Hypothalamus (tissue), 51 donors: Measurements from ENCODE around the gene NDNF.

ENCODE experiments used
- DNase-seq, 51 donors: peaks; one replicate each; lab custom pipeline; 2025; lab: John Stamatoyannopoulos, UW

Gene NDNF

DNA sequence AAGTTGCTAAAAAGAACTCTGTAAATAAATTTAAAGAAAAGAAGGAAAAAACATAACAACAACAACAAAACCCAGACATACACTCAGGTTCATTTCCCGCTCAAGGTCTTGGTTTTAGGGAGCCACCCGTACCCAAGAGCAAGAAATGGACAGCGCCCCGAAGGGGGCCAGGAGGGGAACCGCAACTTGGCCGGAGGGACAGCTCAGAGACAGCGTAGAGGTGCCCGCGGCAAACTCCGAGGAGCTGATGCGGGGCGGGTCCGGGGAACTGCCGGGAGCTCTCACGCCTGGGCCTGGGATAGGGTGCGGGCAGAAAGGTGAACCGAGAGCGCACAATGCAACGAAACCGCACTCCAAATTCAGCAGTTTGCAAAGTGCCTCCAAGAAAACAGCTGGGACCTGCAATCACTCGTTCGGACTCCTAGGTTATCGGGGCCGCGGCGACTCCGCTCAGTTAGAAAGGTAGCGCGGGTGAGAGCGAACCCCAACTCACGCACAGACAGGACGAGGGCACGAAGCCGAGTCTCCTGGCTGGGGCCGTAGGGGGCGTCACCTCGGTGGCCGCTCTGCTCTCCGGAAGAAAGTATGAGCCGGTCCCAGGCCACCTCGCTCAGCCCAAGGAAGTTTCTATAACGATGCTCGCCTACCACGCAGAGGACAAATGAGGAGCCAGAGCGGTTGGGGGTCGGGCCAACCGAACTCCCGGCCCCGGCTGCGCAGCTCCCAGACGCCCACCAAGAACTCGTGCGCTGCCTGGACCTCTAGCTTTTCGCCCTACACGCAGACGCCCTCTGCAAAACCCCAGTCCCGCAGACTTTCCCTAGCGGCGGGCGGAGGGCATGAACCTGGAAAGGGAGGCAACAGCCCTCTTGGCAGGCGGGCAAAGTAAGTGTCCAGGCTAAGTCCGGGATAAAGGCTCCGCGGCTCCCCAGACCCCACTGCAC lies 1.4 kb downstream of the NDNF start:
- peak in 27 of 51 donors; percentile 2 to 30 (median 11) for DNase-seq

GRCh38 chr4:121070274-121070673 lies 2.1 kb downstream of the NDNF start:
- peak in 1 of 51 donors; percentile 1 for DNase-seq

- no peak for DNase-seq
Measured at GRCh38 chr4:121069430-121069829, 2.9 kb downstream of the NDNF start.

GRCh38 chr4:121064482-121064881 lies 7.9 kb downstream of the NDNF start:
- DNase-seq = no peak

- no peak for DNase-seq
Measured at GRCh38 chr4:121062521-121062920, 9.8 kb downstream of the NDNF start.

- DNase-seq = no peak
Measured at GRCh38 chr4:121061861-121062260, 10.5 kb downstream of the NDNF start.

- no peak for DNase-seq
Measured at GRCh38 chr4:121061215-121061614, 11.1 kb downstream of the NDNF start.

DNA sequence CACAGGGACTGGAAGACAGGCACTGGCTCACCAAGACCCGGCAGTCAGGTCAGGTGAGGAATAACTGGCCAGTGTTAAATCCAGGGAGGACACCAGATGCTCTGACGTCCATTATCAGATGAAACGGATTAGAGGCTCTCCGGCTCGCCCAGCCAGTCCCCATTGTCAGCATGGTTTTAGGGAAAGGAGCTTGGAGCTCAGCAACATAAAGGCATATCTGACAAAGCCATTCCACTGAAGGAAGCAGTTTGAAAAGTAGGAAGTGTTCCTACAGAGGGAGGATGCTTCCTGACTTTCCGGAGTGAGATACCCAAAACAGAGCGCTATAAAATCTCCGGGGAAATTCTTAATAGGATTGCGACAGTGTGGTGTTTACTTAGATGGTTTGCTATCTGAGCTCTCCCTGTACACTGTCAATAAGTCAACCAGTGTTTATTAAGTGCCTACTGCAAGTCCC lies 14.8 kb downstream of the NDNF start:
- DNase-seq = no peak

DNA sequence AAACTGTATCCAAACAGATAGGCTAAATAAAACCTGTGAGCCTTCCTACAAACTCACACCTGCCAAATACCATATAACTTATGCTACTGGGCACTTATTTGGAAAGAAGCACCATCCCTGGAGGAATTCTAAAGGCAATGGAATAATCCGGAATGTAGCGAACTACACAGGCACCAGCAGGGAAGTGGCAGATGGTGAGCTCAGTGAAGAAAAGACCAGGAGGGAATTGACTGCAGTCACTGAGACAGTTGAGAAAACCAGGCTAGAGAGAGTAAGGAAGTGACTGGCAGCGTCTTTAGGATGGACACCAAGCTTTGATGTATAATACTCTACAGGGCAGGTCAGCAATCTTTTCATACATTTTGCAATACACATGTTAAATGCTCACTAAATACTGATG lies 16.3 kb downstream of the NDNF start:
- no peak for DNase-seq

DNA sequence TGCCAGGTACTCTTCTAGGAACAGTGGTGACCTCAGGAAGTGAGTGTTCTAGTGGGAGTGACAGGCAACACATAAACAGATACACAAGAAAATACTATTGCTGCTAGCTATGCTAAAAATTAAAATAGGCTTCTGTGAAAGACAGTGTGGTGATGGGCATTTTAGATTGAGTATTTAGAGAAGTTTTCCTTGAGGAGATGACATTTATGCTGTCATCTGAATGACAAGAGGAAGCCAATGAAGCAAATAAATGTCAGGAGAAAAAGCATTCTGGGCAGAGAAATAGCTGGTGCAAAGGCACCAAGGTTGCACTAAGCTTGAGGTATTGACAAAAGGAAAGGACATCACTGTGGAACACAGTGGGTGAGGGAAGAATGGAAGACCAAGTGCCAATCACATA lies 18.0 kb downstream of the NDNF start:
- no peak for DNase-seq

DNA sequence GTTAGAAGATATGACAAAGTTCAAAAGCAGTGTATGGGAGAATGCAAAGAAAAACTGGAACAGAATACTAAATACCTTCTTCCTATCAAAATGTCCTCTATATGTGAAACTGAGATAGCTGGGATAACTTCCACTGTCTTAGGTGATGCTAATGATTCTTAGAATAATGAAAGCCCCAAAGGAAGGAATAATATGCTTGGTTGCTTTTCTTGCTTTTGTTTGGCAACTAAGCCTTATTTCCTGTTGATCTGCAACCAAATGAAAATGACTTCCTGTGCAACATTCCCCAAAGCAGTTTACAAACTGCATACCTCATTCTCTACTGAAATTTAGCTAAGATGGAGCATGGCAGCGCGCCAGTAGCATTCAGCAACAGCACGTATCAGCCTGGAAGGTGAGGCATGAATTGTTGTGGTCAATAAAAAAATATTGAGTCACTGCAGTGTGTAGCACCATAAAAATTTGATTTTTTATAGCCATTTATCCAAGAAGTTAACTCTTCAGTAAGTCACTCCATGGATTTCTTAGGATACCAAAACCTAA lies 18.7 kb downstream of the NDNF start:
- no peak for DNase-seq

GRCh38 chr4:121050300-121050699 lies 22.0 kb downstream of the NDNF start:
- DNase-seq = no peak

GRCh38 chr4:121049072-121049599 lies 23.2 kb downstream of the NDNF start:
- DNase-seq = no peak

- no peak for DNase-seq
Measured at GRCh38 chr4:121048165-121048564, 24.2 kb downstream of the NDNF start.

DNA sequence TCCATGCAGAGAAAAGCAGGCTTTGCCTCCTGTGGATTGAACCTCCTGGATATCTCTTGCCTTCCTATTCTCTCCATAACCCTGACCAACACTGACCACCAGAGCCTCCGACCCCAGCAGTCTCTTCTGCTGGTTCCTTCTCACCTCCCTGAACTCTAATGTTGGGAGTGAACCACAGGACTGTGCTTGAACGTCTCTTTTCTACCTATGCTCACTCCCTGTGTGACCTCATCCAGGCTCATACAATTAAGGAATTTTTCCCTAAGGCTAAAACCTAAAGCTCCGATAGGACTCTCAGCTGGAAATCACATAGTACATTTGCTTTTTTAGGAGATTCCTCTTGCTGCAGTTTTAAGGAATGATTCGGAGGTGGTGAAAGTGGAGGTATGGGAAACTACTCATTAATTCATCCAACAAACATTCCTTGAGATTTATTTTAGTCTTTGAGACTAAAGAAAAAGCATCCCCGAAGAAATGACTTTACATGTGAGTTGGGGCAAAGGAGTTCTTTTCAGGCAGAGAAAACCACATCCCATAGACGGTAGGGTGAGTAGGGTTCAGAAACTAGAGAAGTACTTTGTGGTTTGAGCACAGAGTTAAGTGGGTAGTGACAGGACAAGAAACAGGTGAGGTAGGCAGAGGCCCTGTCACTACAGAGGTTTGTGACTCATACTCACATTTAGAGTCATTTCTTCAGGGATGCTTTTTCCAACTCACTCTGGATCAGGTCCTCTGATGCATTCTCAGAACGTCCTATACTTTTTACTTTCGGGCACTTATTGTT lies 30.8 kb downstream of the NDNF start:
- DNase-seq = no peak

- DNase-seq = peak in 3 of 51 donors; percentile 1 to 9 (median 3)
Measured at GRCh38 chr4:121034017-121034416, 38.3 kb downstream of the NDNF start.

DNA sequence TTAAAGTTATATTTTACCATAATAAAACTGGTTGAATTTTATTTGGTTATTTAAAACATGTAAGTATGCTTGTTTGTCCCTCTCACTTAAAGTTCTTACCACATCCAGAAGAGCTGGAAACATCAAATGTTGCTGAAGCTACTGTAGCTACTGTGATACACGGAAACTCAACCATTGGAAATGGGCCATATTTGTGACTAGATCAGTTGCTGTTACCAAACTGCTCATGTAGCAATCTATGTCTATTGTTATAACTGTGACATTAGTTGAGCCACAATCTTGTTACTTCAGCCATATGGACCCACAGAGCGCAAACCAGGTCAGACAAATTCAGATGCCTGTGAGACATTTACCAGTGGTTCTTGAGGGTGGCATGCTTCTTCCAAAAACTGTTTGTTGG lies 41.6 kb downstream of the NDNF start:
- no peak for DNase-seq

DNA sequence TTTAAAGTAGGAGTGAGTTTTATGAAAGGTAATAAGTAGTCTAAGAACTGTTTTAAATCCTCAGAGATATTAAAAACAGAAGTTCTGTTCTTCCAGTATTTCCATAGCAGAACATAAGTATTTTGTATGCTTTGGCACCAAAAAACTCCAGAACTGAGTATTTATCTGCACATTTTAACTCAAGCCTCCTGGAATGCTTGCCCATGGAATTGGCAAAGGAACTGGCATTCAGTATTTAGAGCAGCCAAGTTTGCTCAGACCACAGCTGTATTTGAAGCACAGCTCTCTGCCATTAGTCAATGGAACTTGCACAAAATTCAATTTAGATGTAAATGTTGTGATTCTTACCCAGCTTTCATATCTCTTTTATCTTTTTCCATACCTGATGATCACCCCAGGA lies 42.2 kb downstream of the NDNF start:
- no peak for DNase-seq

GRCh38 chr4:121026034-121026433 lies 46.3 kb downstream of the NDNF start:
- DNase-seq = no peak

- DNase-seq = no peak
Measured at GRCh38 chr4:121025540-121025939, 46.8 kb downstream of the NDNF start.

DNA sequence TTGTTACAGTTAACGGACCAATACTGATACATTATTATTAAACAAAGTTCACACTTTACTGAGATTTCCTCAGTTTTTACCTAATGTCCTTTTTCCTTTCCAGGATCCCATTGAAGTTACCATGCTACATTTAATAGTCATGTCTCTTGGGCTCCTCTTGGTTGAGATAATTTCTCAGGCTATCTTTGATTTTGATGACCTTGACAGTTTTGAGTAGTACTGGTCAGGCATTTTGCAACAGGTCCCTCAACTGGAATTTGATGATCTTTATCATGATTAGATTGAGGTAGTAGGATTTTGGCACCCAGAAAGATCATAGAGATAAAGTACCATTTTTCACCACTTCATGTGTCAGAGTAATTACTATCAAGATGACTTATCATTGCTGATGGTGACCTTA lies 53.8 kb downstream of the NDNF start:
- no peak for DNase-seq
